SHP77 (cell line): ENCODE data around the gene ABCC5.

Experiments
- DNase-seq, 2 experiments: peaks; one replicate each; lab custom pipeline; 2025; lab: John Stamatoyannopoulos, UW

The ABCC5 gene

GRCh38 chr3:183922421-183922820, 95.3 kb downstream of the ABCC5 start:
- no peak for DNase-seq

- DNase-seq, result no peak
Measured at GRCh38 chr3:183921096-183921495, 96.6 kb downstream of the ABCC5 start.

GRCh38 chr3:183920416-183920815, 97.3 kb downstream of the ABCC5 start:
- DNase-seq, result no peak

GRCh38 chr3:183918178-183918577, 99.5 kb downstream of the ABCC5 start:
- DNase-seq, result no peak

GRCh38 chr3:183917776-183918175, 99.9 kb downstream of the ABCC5 start:
- DNase-seq, result no peak

GRCh38 chr3:183914856-183915255, 102.8 kb downstream of the ABCC5 start:
- no peak for DNase-seq

GRCh38 chr3:183913580-183913920, 104.1 kb downstream of the ABCC5 start:
- DNase-seq, result no peak

GRCh38 chr3:183912895-183913579, 104.6 kb downstream of the ABCC5 start:
- DNase-seq, result no peak

- DNase-seq, result no peak
Measured at GRCh38 chr3:183911763-183912506, 105.7 kb downstream of the ABCC5 start.

- DNase-seq, result no peak
Measured at GRCh38 chr3:183911087-183911486, 106.6 kb downstream of the ABCC5 start.

GRCh38 chr3:183909030-183909600, 108.6 kb downstream of the ABCC5 start:
- DNase-seq, result no peak

- DNase-seq, result peak; percentile 43 to 79
Measured at GRCh38 chr3:183907911-183908331, 109.8 kb downstream of the ABCC5 start.

- no peak for DNase-seq
Measured at GRCh38 chr3:183907176-183907575, 110.5 kb downstream of the ABCC5 start.

- DNase-seq, result no peak
Measured at GRCh38 chr3:183906234-183906921, 111.3 kb downstream of the ABCC5 start.

- DNase-seq, result no peak
Measured at GRCh38 chr3:183904833-183905780, 112.6 kb downstream of the ABCC5 start.

GRCh38 chr3:183898028-183898431, 119.7 kb downstream of the ABCC5 start:
- DNase-seq, result peak; percentile 18 to 34

- DNase-seq, result no peak
Measured at GRCh38 chr3:183897606-183898005, 120.1 kb downstream of the ABCC5 start.

- no peak for DNase-seq
Measured at GRCh38 chr3:183896610-183897009, 121.1 kb downstream of the ABCC5 start.

- DNase-seq, result no peak
Measured at GRCh38 chr3:183896184-183896583, 121.5 kb downstream of the ABCC5 start.

- DNase-seq, result no peak
Measured at GRCh38 chr3:183895774-183896173, 121.9 kb downstream of the ABCC5 start.

GRCh38 chr3:183895296-183895695, 122.4 kb downstream of the ABCC5 start:
- peak; percentile 22 to 43 for DNase-seq
